Smooth muscle cell of the coronary artery (primary cell): ENCODE data around the gene ARHGDIG. TPM values are rescaled to one million over a fixed set of nuclear protein-coding genes. Genes with fewer than 3 reads are reported as not detected.

Experiments
- total RNA-seq: library from RNA; depleted of rRNA; stranded (reverse); fragments of >200 nt; gene quantifications from 2 replicates; pipeline ENCODE4 v1.2.3, GENCODE V29; 2014; ENCODE audit warnings: low replicate concordance

The ARHGDIG gene
- 2.2 and 2.9 TPM in 2 replicates for total RNA-seq

DNA sequence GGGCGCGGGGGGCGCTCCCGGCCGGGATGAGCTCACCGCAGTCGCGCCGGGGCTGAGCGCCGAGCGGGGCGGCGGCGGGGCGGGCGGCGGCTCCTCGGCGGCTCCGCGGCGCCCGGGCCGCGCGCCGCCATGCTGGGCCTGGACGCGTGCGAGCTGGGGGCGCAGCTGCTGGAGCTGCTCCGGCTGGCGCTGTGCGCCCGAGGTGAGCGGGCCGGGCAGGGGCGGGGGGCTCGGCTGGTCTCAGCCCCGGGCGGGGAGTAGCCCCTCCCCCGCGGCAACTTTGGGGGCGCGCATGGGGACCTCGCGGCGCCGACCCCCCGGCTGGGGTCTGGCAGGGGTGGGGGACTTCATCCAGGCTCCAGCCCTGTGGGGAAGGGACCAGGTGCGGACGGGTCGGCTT, at the start of gene ARHGDIG:
ARHGDIG (plus strand) TSS at position 40 of the 400 bp plus-strand sequence; CDS start at position 130, 90 bp downstream.

DNA sequence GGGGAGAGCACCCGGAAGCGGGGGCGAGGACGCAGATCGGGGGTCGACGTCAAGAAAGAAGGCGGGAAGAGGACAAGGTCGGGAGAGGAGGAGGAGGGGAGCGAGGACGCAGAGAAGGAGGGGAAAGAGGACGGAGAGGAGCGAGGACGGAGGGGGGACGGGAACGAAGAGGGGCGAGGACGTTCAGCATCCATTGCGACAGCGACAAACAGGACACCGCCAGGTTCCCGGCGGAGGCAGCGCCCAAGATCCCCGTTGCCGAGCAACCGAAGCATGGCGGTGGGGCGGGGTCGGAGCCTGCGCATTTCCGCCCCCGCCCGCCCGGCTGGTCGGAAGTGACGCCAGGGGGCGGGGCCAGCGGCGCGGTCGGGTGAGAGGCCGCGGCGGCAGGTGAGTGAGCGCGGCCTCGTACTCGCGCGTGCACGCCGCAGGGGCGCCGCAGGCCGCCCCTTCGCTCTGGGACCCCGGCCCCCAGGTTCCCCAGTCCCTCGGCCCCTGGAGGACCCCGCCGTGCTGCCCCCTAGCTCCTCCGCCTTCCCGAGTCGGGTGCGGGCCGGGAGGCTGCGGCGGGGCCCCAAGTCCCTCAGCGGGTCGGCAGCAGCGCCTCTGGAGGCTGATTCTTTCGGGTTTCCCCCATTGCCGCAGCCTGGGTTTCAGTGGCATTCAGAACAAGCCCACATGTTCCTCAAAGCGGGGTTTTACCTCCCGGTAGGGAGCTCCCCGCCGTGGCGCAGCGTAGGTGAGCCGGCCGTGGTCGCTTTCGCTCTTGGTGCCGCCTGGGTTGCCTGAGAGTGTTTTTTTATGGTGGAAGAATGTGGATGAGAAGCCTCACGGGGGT, 45.7 kb upstream of the ARHGDIG start, which contains the start of gene FAM234A:
FAM234A (plus strand) TSS at position 354 of the 838 bp plus-strand sequence. CDS start 19,593 bp downstream, outside the sequence.

DNA sequence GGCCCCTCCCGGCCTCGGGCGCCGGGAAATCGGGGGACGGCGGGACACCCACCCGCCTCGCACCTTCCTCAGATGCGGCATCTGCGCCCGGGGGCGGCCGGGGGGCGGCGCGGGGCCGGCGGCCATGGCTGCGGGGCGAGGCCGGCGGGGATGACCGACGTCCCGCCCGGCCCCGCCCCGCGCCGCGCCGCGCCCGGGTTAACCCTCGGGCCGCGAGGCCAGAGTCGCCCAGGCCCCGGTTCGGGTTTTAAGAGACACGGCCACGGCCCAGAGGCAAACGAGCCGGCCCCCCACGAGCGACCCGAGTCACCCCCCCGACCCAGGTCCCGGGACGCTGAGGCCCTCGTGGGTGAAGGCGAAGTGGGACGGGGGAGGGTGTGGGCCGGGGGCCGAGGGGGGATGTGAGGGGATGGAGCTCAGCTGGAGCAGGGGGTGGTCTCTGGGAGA, 4.6 kb upstream of the ARHGDIG start, which contains the start of gene RGS11:
RGS11 (minus strand) TSS at position 159 of the 447 bp plus-strand sequence; CDS start at position 126, 33 bp downstream.

DNA sequence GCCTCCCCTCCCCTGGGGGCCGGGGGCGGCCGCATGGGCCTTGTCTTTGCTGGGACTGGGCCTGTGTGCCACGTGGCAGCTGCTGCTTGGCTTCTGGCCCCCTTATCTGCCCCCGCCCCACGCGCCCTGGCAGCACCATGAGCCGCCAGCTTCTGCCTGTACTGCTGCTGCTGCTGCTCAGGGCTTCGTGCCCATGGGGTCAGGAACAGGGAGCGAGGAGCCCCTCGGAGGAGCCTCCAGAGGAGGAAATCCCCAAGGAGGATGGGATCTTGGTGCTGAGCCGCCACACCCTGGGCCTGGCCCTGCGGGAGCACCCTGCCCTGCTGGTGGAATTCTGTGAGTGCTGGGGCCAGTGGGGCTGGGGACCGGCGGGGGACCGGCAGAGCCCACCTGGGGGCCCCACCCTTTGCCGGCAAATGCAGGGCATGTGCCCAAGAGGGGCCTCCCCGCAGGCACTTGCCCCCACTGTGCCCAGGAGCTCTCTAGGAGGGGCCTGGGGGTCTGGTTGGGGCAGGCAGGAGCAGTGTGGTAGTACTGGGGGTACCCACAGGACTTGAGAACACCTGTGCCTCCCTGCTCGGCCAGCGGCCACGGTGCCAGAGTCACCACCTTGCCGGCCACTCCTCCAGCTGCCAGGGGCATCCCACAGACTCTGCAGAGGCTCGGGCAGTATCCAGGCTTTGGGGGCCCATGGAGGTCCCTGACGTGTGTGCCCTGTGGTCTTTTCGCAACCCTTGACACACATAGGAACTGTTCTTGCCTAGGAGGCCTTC, 2.8 kb downstream of the ARHGDIG start, which contains the start of gene PDIA2:
PDIA2 (plus strand) TSS at position 132 of the 773 bp plus-strand sequence; CDS start at position 138, 6 bp downstream.

Other genes with a start within 250 kb of the ARHGDIG start
- gene POLR3K, start 227.0 kb upstream of the ARHGDIG start, total RNA-seq = 4.9 and 5.0 TPM in 2 replicates
- gene SNRNP25, start 226.8 kb upstream of the ARHGDIG start, total RNA-seq = 37.6 and 48.5 TPM in 2 replicates
- 27.8 and 35.7 TPM in 2 replicates for gene RHBDF1, start 208.0 kb upstream of the ARHGDIG start, total RNA-seq
- 56.9 and 216 TPM in 2 replicates for gene MPG, start 202.4 kb upstream of the ARHGDIG start, total RNA-seq
- 5.8 and 7.0 TPM in 2 replicates for gene NPRL3, start 141.9 kb upstream of the ARHGDIG start, total RNA-seq
- gene HBZ, start 127.9 kb upstream of the ARHGDIG start, total RNA-seq = not detected in 2 replicates
- not detected in 2 replicates for gene HBM, start 114.6 kb upstream of the ARHGDIG start, total RNA-seq
- 0.23 TPM in 1 of 2 replicates, not detected in the other for gene HBA2, start 107.7 kb upstream of the ARHGDIG start, total RNA-seq
- not detected in 2 replicates for gene HBA1, start 103.9 kb upstream of the ARHGDIG start, total RNA-seq
- gene HBQ1, start 100.1 kb upstream of the ARHGDIG start, total RNA-seq = not detected in 2 replicates
- 26.6 and 30.3 TPM in 2 replicates for gene LUC7L, start 51.1 kb upstream of the ARHGDIG start, total RNA-seq
- gene FAM234A, start 45.8 kb upstream of the ARHGDIG start, total RNA-seq = 25.9 and 46.7 TPM in 2 replicates
- 1.2 and 10.1 TPM in 2 replicates for gene RGS11, start 4.6 kb upstream of the ARHGDIG start, total RNA-seq
- 0.23 and 0.38 TPM in 2 replicates for gene PDIA2, start 2.6 kb downstream of the ARHGDIG start, total RNA-seq
- 17.8 and 17.9 TPM in 2 replicates for gene AXIN1, start 72.1 kb downstream of the ARHGDIG start, total RNA-seq
- gene MRPL28, start 89.9 kb downstream of the ARHGDIG start, total RNA-seq = 36.4 and 93.1 TPM in 2 replicates
- 85.1 and 108 TPM in 2 replicates for gene PGAP6, start 101.4 kb downstream of the ARHGDIG start, total RNA-seq
- gene NME4, start 116.6 kb downstream of the ARHGDIG start, total RNA-seq = 76.3 and 99.0 TPM in 2 replicates
- gene DECR2, start 121.3 kb downstream of the ARHGDIG start, total RNA-seq = 6.6 and 12.5 TPM in 2 replicates
- gene RAB11FIP3, start 145.1 kb downstream of the ARHGDIG start, total RNA-seq = 12.7 and 21.5 TPM in 2 replicates
- 12.8 and 17.1 TPM in 2 replicates for gene CAPN15, start 247.1 kb downstream of the ARHGDIG start, total RNA-seq